ENCODE data around the gene SLC24A3. TPM values are rescaled to one million over a fixed set of nuclear protein-coding genes. Genes with fewer than 3 reads are reported as not detected.

Gene SLC24A3
- total RNA-seq, 1 donor from 2014 or later, result not detected

DNA sequence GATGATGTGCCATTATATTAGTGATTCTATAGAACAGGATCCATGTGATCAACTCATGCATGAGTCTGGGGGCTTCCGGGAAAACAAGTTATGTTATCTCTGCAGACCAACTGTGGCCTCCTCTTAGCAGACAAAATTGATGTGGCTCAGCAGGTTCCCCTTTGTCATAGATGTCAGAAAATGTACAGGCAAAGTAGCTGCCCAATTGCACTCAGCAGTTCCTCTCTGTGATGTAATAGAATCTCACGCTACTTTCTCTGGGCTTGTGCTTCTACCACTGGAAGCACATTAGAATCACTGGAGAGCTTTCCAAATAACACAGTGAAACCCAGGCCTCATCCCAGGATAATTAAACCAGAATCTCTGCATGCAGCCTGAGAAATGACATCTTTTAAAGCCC lies 253.1 kb downstream of the SLC24A3 start:
- DNase-seq, result no peak

DNA sequence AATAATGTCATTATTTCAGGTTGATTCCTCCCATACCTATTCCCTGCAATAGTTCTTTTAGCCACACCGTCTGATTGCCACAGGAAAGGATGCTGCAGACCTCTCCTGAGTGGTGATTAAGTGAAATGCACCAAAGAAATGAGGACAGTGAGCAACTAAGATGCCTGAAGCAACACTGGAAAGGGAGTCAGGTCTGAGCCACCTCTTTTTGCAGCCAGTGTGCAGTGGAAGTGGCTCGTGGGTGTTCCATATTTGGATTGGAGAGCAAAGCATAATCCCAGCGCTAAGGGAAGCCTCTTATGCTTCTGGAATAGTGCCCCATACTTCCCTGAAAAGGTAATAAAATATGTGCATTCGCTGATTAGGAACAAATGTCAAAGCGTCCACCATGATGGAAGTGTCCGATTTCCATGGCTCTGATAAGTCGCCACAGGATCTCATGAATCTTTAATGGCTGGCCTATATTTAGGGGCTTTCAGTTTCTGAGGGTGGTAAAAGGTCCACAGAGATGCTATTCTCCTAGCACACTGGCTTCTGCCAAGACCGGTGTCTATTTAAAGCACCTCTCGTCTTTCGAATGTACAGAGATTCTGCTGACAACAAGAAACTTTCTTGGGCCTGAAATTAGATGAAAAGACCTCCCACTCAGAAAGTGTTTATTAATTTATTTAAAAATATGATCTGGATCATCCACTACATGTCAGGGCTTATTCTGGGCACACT lies 253.9 kb downstream of the SLC24A3 start:
- DNase-seq, result no peak

GRCh38 chr20:19473216-19473921 lies 260.9 kb downstream of the SLC24A3 start:
- no peak for DNase-seq

- no peak for DNase-seq
Observed at GRCh38 chr20:19473922-19474286, 261.5 kb downstream of the SLC24A3 start.

DNA sequence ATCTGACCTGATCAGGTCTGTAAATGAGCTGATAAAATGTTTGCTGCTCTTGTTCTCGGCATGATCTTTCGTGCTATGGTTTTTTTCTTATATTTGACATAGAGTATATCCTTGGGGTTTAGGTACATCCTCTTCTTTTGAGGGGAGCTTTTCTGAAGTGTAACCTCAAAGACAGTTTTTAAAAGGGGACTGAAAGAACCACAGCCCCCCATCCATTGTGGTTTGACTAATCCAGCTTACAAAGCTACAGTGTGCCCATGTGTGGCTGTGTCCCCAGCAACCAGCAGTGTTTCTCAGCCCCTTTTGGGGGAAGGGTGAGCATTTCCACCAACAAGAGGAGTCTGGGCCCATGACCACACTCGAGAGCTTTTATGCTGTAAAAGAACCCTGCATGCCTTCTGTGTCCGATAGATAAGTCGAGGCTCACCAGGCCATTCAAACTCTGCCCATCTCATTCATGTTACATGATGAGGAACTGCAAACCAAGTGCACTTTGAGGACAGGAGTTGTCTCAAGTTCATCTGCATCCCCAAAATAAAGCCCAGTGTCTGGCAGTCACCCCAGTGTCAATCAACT lies 266.0 kb downstream of the SLC24A3 start:
- no peak for DNase-seq

GRCh38 chr20:19482726-19483125 lies 270.3 kb downstream of the SLC24A3 start:
- no peak for DNase-seq

- DNase-seq, result no peak
Observed at GRCh38 chr20:19483309-19483708, 270.9 kb downstream of the SLC24A3 start.

DNA sequence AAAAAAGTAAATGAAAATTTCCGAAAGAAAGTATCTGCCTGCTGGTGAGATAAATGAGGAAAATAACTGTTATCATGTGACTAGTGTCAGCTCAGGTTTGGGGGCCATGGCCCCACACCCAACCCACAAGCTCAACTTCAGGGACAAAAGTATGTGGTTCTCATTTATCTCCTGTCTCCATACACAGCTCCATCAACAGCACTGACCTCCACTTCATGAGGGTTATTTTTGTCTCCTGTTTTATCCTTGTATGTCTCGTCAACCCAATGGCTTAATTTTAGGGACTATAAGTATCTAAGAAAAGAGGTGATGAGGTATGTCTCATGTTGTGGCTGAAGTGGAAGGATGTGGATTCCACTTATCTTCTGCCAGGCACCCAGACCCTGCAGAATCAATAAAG lies 274.0 kb downstream of the SLC24A3 start:
- DNase-seq, result no peak

GRCh38 chr20:19487420-19487819 lies 275.0 kb downstream of the SLC24A3 start:
- no peak for DNase-seq

DNA sequence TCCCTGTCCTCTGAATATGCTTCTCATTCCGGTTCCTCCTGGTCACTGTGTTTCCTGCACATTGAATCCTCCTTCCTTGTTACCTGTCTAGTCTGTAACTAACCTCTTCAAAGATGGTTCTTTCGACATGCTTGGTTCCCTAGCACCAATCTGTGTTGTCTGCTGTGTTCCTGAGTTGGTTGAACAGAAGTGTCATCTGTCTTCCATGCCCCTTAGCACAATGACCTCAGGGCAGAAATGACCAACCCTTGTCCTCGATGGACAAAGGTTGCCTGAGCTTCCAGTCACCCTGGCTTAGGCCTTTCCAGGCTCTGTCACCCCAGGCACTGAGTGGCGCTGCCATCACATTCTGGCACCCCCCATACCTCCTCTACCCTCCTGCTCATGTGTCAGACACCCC lies 278.8 kb downstream of the SLC24A3 start:
- no peak for DNase-seq

GRCh38 chr20:19492116-19492515 lies 279.7 kb downstream of the SLC24A3 start:
- DNase-seq, result no peak

DNA sequence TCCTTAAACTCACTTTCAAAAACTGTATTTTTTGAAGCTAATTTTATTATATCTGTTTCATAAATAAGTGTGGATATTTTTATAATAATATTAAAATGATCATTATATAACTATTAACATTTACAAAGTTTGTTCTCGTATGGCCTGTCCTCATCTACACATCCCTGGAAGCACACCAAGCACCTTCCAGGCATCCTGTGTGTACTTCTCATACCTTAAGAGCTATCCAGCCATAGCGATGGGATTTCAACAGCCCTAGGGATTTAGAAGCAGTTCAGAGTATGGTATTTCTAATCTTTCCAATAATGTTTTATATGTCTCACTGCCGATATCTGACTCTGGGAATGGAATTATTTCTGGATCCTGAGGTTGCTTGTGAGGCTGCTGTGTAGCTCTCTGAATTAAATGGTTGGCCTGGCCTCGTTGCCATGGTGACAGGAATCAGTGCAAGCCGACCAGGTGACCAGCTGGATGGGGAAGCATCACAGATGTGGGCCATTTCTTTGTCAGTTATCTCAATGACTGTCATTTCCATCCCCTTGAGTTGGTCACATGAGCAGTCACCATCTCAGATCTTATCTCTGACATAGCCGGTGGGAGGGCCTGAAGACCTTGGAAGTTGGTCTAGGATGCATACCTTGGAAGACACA lies 280.4 kb downstream of the SLC24A3 start:
- DNase-seq, result no peak

GRCh38 chr20:19493794-19494495 lies 281.5 kb downstream of the SLC24A3 start:
- no peak for DNase-seq

DNA sequence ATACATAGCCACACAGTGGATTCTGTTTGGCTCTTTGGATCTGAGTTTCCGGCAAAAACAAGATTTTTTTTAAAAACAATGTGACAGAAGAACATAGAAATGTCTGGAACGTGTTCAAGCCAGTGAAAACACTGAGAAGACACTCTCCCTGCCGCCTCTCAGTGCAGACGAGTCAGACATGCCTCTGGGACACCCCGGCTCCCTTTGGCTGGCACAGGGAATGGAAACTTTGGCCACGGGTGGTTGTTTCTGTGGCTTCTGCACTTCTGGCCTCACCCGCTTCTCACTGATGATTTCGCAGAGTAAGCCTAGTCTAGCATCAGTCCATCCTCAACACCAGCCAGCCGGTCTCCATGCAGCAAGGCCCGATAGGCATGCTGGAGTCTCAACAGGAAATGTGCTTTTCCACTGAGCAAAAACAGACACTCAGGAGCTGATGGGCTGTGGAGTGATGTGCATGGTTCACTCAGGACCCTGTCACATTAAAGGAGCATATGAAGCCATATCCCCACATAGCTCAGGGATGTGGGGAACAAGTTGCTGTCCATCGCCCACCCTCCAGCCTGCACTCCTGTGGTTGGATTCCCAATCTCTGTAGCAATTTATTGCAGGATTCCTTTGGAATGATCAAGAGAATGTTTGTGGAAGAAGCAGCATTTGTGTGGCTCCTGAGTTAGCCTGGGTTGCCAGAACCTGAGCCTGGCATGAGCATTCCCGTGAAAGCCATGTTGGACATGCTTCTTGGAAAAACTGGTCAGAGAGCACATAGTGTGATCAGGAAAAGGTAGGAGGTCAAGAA lies 283.7 kb downstream of the SLC24A3 start:
- no peak for DNase-seq

- no peak for DNase-seq
Observed at GRCh38 chr20:19497064-19497463, 284.6 kb downstream of the SLC24A3 start.

DNA sequence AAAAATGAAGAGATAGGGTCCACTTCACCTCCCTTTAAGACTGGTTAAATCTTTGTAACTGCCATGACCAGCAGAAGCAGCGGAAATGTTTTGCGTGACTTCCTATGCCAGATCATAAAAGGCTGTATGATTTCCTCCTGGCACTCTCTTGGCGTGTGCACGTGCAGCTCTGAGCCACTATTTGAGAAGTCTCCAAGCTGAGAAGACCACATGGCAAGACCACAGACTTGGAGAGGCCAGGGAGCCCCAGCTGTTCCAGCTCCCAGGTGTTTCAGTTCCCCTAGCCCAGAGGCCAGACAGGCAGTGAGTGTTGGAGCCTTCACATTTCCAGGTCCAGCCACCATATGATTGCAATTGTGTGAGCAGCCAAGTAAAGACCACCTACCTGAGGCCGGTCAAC lies 286.3 kb downstream of the SLC24A3 start:
- no peak for DNase-seq

DNA sequence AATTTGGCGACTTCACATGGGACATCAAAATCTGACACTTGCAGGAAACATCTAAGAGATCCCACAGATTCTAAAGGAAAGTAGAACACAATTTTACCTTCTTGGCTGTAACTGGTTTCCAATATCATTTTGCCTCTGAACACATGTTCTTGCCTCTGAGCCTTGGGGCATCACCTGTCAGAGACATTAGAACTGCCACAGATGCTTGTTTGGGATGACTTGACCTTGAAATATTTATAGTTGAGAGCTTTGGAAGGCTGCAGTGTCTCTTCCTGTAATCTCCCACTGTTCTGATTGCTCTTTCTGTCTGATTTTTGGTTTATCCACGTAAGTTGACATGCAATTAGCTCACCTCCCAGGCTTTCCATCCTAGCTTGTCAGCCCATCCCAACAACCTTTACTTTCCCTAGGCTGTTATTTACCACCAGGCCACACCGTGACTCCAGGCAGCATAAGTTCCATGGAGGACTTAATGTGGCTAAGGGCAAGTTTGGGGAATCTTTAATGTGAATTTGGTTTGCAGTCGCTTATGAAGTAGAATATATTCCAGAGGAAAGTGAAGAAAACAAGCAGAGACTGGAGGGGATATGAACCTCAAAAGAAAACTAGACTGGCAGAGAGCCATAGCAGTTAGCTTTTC lies 289.2 kb downstream of the SLC24A3 start:
- DNase-seq, result no peak

DNA sequence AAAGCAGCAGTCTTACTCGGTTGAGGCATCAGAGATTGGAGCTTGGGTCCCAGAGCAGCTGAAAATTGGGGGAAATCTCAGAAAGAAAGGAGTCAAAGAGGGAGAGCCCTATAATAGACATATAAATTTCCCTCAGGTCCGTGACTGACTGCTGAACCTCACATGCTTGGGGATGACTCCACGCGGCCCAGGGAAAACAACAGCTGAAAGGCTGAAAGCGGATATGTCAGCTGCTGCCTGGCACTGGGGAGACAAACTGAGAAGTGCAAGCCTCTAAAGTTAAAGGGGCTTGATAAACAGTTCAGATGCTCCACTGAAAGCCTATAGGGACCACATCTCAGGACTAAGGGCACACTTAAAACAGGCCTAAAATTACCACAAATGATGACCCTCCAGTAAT lies 289.7 kb downstream of the SLC24A3 start:
- DNase-seq, result no peak

GRCh38 chr20:19504251-19504650 lies 291.8 kb downstream of the SLC24A3 start:
- DNase-seq, result no peak

- DNase-seq, result no peak
Observed at GRCh38 chr20:19506021-19506420, 293.6 kb downstream of the SLC24A3 start.

DNA sequence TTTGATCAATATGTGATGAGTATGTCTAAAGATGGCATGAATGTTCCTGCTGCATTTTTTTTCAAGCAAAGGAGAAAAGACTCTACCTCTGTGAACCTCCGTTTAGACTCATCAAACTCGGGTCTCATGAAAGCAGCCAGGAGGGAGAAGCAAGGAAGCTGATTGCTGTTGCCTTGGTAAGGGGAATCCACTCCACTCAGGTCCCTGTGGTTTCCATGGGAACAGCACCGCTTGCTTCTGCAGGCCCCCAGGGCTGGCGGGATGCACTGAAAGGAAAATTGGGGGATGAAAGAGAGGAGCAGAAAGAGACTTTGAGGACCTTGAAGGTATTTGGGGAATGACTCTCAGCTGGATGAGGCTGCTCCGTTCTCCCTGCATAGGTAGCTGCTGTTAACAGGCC lies 296.0 kb downstream of the SLC24A3 start:
- DNase-seq, result no peak

DNA sequence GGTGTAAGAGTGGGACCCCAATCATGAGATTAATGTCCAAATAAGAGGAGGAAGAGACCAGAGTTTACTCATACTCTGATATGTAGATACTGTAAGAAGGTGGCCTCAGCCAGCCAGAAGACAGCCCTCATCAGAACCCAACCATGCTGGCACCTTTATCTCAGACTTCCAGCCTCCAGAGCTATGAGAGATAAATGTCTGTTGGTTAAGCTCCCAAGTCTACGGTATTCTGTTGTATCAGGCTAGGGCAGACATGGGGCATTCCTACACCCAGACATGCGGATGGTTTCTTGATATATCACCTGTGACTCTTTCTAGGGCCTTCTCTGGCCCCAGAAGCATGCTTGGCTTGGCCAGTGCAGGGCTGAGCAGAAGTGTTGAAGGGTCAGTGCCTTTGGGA lies 298.2 kb downstream of the SLC24A3 start:
- DNase-seq, result no peak

Data from dermis blood vessel endothelial cell (primary cell).